A549 (cell line): Measurements from ENCODE around the gene EFCAB8.

Source experiments
- EP300 ChIP-seq, 2 experiments: fragments of >200 bp; sonication (Bioruptor Twin); formaldehyde crosslinking; IDR thresholded peaks; 2 replicates in 1 of 2; 3 replicates in 1 of 2; pipeline ENCODE4 v1.6.1; 2016 to 2017
- HDAC2 ChIP-seq: fragments of 200-600 bp; sonication (generic); IDR thresholded peaks from 2 replicates; pipeline ENCODE4 v1.6.1; 2016

GRCh38 chr20:32930701-32931100 lies 72.0 kb downstream of the EFCAB8 start:
- TF ChIP-seq HDAC2: no peak
- TF ChIP-seq EP300 (IDR thresholded peaks at IDR 0.05): no peak
